Pancreas (tissue), 10 donors: Measurements from ENCODE around the gene PHF12. TPM values are rescaled to one million over a fixed set of nuclear protein-coding genes. Genes with fewer than 3 reads are reported as not detected.
A peak's percentile ranks its signal among the peaks of the same experiment; 100 is the strongest.
"Not testable (repeated sequence)": the region's sequence is repeated elsewhere in the genome, so short reads cannot be mapped to it uniquely, and the experiment has no call there.

ENCODE experiments used
- ATAC-seq, 4 donors: fragments of 200-7000 bp; cut with Tn5 transposase; one replicate each; pipeline versions ENCODE4 v1.8.0 to v1.9.1; 2020; ENCODE audit warnings: mild to moderate bottlenecking in 4 of 4, moderate library complexity in 4 of 4
- DNase-seq, 6 donors: peaks; one replicate each; pipeline ENCODE4 v3.0.0-alpha.2; 2020
- FAIRE-seq: peaks from 2 replicates; lab custom pipeline; 2012; peaks lifted over from hg19 to GRCh38; lab: Jason Lieb, UNC
- H3K27ac ChIP-seq, 4 donors: fragments of 200-600 bp; sonication (generic); 1 replicate in 3 of 4; 2 replicates in 1 of 4; pipeline versions ENCODE4 v1.5.0 to v1.8.0; 2020
- H3K27me3 ChIP-seq, 4 donors: fragments of 200-600 bp; one replicate each; pipeline ENCODE4 v1.8.0; 2021
- H3K36me3 ChIP-seq, 3 donors: fragments of 200-600 bp; sonication (generic) in 1 of 3; one replicate each; pipeline versions ENCODE4 v1.5.0 to v1.8.0; 2020 to 2021
- H3K4me1 ChIP-seq, 3 donors: fragments of 200-600 bp; one replicate each; pipeline ENCODE4 v1.8.0; 2021
- H3K4me3 ChIP-seq, 4 donors: fragments of 200-600 bp; sonication (generic) in 2 of 4; one replicate each; pipeline versions ENCODE4 v1.5.0 to v1.8.0; 2020 to 2021
- H3K9me3 ChIP-seq, 4 donors: fragments of 200-600 bp; one replicate each; pipeline ENCODE4 v1.8.0; 2021
- CTCF ChIP-seq, 4 donors: fragments of 200-600 bp; sonication (generic) in 3 of 4; IDR thresholded peaks; one replicate each; pipeline versions ENCODE4 v1.5.0 to v1.8.0; 2021; ENCODE audit warnings: antibody characterized with exemption in 4 of 4
- WGBS, 2 donors: extraction: QIAGEN DNeasy Blood & Tissue Kit; methylation state at CpG; one replicate each; pipeline ENCODE4 v1.1.7; 2013; 5-methylcytosine and 5-hydroxymethylcytosine counted together
- intact Hi-C, 3 donors: fragments of 100-400 bp; cut with DNase I; formaldehyde crosslinking; loops; one replicate each; pipeline versions ENCODE4 v1.11.1 to v1.14.2; 2022
- polyA plus RNA-seq, 2 donors: library from polyadenylated mRNA; stranded (reverse); fragments of 200-250 nt; gene quantifications; one replicate each; pipeline ENCODE4 v1.2.3, GENCODE V29; 2013
- total RNA-seq, 6 donors: library from RNA; stranded (reverse); fragmentation: NEBNext Ultra II Directional in 4 of 6; extraction: Animal tissue kit (Norgen Biotek cat#: 25700) in 4 of 6; gene quantifications; one replicate each; pipeline versions ENCODE4 v1.2.1 to v1.2.4, GENCODE V29; 2021 to 2023
- donor health status: healthy with polysubstance abuse.
- donor health status: DM: no; HTN: no; CAD: no; lungs with moderate emphysema.
- donor health status: DM: no; HTN: no; CAD: no.
- donor health status: control.
- donor health status: control.
- donor health status: Bipolar disorder and iron deficiency.
- donor health status: DM: yes; HTN: yes; CAD: no.
- donor health status: DM: no; HTN: no; CAD: no.
- donor health status: DM: no; HTN: no; CAD: no.
- donor health status: DM: yes; HTN: yes; CAD: no.

PHF12 gene
- total and polyA plus RNA-seq, 8 donors = 19.9 to 31.6 (median 25.6) TPM

GRCh38 chr17:28940142-28940541 is 11.2 kb downstream of the PHF12 start:
- Histone ChIP-seq H3K27ac (no peak overlapping the region), H3K27me3 (no peaks in the 10 kb centered on the region), H3K4me1 (peaks cover 14 to 64% (median 38%) of the 10 kb centered on the region in 3 donors), H3K36me3 (no peaks in the 10 kb centered on the region), H3K4me3 (no peak overlapping the region), H3K9me3 (no peaks in the 10 kb centered on the region)
- DNase-seq (no peak), FAIRE-seq (no peak), ATAC-seq (no peak)
- TF ChIP-seq CTCF (IDR thresholded peaks at IDR 0.05) = no peak
- intact Hi-C loops = no loop called here
- 51 to 60% methylated on average over 3 of the region's 3 CpGs for WGBS, 2 donors

GRCh38 chr17:28938552-28938951 is 12.8 kb downstream of the PHF12 start:
- TF ChIP-seq CTCF (IDR thresholded peaks at IDR 0.05) = no peak
- intact Hi-C loops = no loop called here
- ATAC-seq = peak in 2 of 4 donors; percentile 17 to 27
- no peak for FAIRE-seq
- no peak for DNase-seq
- Histone ChIP-seq H3K27me3 (no peaks in the 10 kb centered on the region), H3K4me1 (peaks cover 14 to 58% (median 32%) of the 10 kb centered on the region in 3 donors), H3K27ac (peak overlapping the region in 1 of 4 donors; percentile 62), H3K36me3 (no peaks in the 10 kb centered on the region), H3K9me3 (no peaks in the 10 kb centered on the region), H3K4me3 (no peak overlapping the region)

- ATAC-seq (peak; percentile 76 to 82 (median 80)), FAIRE-seq (no peak), DNase-seq (no peak)
- peaks cover 14 to 58% (median 32%) of the 10 kb centered on the region in 3 donors for H3K4me1 ChIP-seq
- no peaks in the 10 kb centered on the region for H3K36me3 ChIP-seq
- no peak for TF ChIP-seq CTCF (IDR thresholded peaks at IDR 0.05)
- H3K4me3 ChIP-seq = no peak overlapping the region
- no peaks in the 10 kb centered on the region for H3K27me3 ChIP-seq
- intact Hi-C loops = no loop called here
- no peaks in the 10 kb centered on the region for H3K9me3 ChIP-seq
- peak overlapping the region in 3 of 4 donors; percentile 20 to 69 (median 62) for H3K27ac ChIP-seq
- WGBS, 2 donors = 40 to 45% methylated on average over 5 of the region's 5 CpGs
Observed at GRCh38 chr17:28937044-28937729, 14.1 kb downstream of the PHF12 start.

- Histone ChIP-seq H3K27me3 (no peaks in the 10 kb centered on the region), H3K4me3 (no peak overlapping the region), H3K4me1 (peaks cover 14 to 53% (median 29%) of the 10 kb centered on the region in 3 donors), H3K27ac (peak overlapping the region in 3 of 4 donors; percentile 13 to 62 (median 16)), H3K36me3 (no peaks in the 10 kb centered on the region), H3K9me3 (no peaks in the 10 kb centered on the region)
- ATAC-seq = no peak
- intact Hi-C loops = no loop called here
- whole genome bisulfite sequencing, 2 donors = 65 to 68% methylated on average over 8 of the region's 8 CpGs
- DNase-seq = no peak
- no peak for FAIRE-seq
- no peak for TF ChIP-seq CTCF (IDR thresholded peaks at IDR 0.05)
Observed at GRCh38 chr17:28935744-28936460, 15.4 kb downstream of the PHF12 start.

- H3K4me1 ChIP-seq = peaks cover 14 to 39% (median 24%) of the 10 kb centered on the region in 3 donors
- ATAC-seq, H3K9me3 ChIP-seq, H3K27me3 ChIP-seq, H3K27ac ChIP-seq, FAIRE-seq, H3K4me3 ChIP-seq, DNase-seq, H3K36me3 ChIP-seq, intact Hi-C loops: not testable (repeated sequence)
- 96 to 98% methylated on average over 8 of the region's 8 CpGs for WGBS, 2 donors
Observed at GRCh38 chr17:28934508-28934907, 16.8 kb downstream of the PHF12 start.
